Liver (tissue), 3 donors: ENCODE data around the gene CH25H.

Experiments
- TF ChIP-seq, protein P1 (sequence below): fragments of 150-350 bp; IDR thresholded peaks from 2 replicates; pipeline ENCODE4 v1.5.1; 2017; ENCODE audit warnings: improper control_type of control experiment, low read depth, low read length; ENCODE audit not compliant: missing input control
- TF ChIP-seq, protein P2 (sequence below): IDR thresholded peaks from 2 replicates; pipeline ENCODE4 v1.6.1; 2016; ENCODE audit warnings: antibody characterized with exemption
- TF ChIP-seq, protein P3 (sequence below): IDR thresholded peaks from 2 replicates; pipeline ENCODE4 v1.6.1; 2016; ENCODE audit warnings: antibody characterized with exemption
- TF ChIP-seq, protein P4 (sequence below): IDR thresholded peaks from 2 replicates; pipeline ENCODE4 v1.6.1; 2016; ENCODE audit warnings: antibody characterized with exemption
- donor health status: healthy.
- donor health status: healthy.

DNA sequence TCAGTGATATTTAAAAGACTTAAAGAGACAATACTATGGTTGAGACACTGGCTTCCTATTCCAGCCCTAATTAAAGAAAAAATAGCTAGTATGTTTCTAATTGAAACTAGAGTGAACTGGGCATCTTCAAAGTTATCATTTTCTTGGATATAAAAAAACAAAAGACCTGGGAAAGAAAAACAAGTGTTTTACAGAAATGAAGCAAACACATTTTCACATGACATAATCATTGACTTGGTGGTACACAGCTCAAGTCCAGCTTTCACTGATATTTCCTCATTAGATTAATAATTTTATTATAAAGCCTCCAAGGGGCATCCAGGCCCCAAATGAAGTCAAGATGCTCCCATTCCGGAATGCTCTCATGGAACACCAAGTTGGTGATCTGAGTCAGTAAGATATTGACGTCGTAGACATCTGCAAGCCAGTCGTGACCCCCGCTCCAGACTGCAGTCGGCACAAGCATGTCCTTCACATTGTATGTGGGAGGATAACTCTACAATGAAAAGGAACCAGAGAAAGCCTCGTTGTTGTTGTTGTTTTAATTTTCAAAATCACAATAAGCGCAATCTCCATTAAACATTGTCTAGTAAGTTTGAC, 7.5 kb upstream of the CH25H start:
- TF ChIP-seq, protein P1, sequence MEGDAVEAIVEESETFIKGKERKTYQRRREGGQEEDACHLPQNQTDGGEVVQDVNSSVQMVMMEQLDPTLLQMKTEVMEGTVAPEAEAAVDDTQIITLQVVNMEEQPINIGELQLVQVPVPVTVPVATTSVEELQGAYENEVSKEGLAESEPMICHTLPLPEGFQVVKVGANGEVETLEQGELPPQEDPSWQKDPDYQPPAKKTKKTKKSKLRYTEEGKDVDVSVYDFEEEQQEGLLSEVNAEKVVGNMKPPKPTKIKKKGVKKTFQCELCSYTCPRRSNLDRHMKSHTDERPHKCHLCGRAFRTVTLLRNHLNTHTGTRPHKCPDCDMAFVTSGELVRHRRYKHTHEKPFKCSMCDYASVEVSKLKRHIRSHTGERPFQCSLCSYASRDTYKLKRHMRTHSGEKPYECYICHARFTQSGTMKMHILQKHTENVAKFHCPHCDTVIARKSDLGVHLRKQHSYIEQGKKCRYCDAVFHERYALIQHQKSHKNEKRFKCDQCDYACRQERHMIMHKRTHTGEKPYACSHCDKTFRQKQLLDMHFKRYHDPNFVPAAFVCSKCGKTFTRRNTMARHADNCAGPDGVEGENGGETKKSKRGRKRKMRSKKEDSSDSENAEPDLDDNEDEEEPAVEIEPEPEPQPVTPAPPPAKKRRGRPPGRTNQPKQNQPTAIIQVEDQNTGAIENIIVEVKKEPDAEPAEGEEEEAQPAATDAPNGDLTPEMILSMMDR: no peak
- TF ChIP-seq, protein P2, sequence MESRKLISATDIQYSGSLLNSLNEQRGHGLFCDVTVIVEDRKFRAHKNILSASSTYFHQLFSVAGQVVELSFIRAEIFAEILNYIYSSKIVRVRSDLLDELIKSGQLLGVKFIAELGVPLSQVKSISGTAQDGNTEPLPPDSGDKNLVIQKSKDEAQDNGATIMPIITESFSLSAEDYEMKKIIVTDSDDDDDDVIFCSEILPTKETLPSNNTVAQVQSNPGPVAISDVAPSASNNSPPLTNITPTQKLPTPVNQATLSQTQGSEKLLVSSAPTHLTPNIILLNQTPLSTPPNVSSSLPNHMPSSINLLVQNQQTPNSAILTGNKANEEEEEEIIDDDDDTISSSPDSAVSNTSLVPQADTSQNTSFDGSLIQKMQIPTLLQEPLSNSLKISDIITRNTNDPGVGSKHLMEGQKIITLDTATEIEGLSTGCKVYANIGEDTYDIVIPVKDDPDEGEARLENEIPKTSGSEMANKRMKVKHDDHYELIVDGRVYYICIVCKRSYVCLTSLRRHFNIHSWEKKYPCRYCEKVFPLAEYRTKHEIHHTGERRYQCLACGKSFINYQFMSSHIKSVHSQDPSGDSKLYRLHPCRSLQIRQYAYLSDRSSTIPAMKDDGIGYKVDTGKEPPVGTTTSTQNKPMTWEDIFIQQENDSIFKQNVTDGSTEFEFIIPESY: no peak
- TF ChIP-seq, protein P3, sequence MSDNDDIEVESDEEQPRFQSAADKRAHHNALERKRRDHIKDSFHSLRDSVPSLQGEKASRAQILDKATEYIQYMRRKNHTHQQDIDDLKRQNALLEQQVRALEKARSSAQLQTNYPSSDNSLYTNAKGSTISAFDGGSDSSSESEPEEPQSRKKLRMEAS: no peak
- TF ChIP-seq, protein P4, sequence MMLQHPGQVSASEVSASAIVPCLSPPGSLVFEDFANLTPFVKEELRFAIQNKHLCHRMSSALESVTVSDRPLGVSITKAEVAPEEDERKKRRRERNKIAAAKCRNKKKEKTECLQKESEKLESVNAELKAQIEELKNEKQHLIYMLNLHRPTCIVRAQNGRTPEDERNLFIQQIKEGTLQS: no peak
